Lower lobe of right lung (tissue), 2 donors: Measurements from ENCODE around the gene ADD2. TPM values are rescaled to one million over a fixed set of nuclear protein-coding genes. Genes with fewer than 3 reads are reported as not detected.
"Not testable (repeated sequence)": the region's sequence is repeated elsewhere in the genome, so short reads cannot be mapped to it uniquely, and the experiment has no call there.

Experiments
- ATAC-seq, 2 donors: fragments of 200-7000 bp; cut with Tn5 transposase; one replicate each; pipeline ENCODE4 v1.9.1; 2020 to 2022; ENCODE audit warnings: mild to moderate bottlenecking in 2 of 2, moderate library complexity in 2 of 2
- DNase-seq: peaks from one replicate; pipeline ENCODE4 v3.0.0-alpha.2; 2020
- H3K27ac ChIP-seq: fragments of 200-600 bp; one replicate; pipeline ENCODE4 v1.8.0; 2022
- H3K27me3 ChIP-seq: fragments of 200-600 bp; one replicate; pipeline ENCODE4 v1.8.0; 2022; ENCODE audit warnings: low read depth
- H3K36me3 ChIP-seq: fragments of 200-600 bp; one replicate; pipeline ENCODE4 v1.8.0; 2022; ENCODE audit warnings: mild to moderate bottlenecking
- H3K4me1 ChIP-seq: fragments of 200-600 bp; one replicate; pipeline ENCODE4 v1.8.0; 2022
- H3K4me3 ChIP-seq: fragments of 200-600 bp; one replicate; pipeline ENCODE4 v1.8.0; 2022; ENCODE audit warnings: mild to moderate bottlenecking
- H3K9me3 ChIP-seq: fragments of 200-600 bp; one replicate; pipeline ENCODE4 v1.8.0; 2022
- CTCF ChIP-seq: fragments of 200-600 bp; IDR thresholded peaks from one replicate; pipeline ENCODE4 v1.8.0; 2022; ENCODE audit warnings: antibody characterized with exemption, mild to moderate bottlenecking
- intact Hi-C: fragments of 100-400 bp; cut with DNase I; formaldehyde crosslinking; loops from one replicate; pipeline ENCODE4 v1.11.0; 2022
- total RNA-seq: library from RNA; stranded (reverse); fragmentation: NEBNext Ultra II Directional; extraction: Animal tissue kit (Norgen Biotek cat#: 25700); gene quantifications from one replicate; pipeline ENCODE4 v1.2.1, GENCODE V29; 2021
- donor health status: DM: no; HTN: yes; CAD: no; lungs with severe emphysema.

Gene ADD2
- total RNA-seq, 1 donor from 2014 or later, result 2.1 TPM

GRCh38 chr2:70799706-70800105, 31.7 kb upstream of the ADD2 start:
- H3K9me3 ChIP-seq, result no peaks in the 10 kb centered on the region
- TF ChIP-seq CTCF, result no peak
- DNase-seq, result no peak
- H3K4me1 ChIP-seq, result no peaks in the 10 kb centered on the region
- no peak overlapping the region for H3K4me3 ChIP-seq
- no peak overlapping the region for H3K27ac ChIP-seq
- no peaks in the 10 kb centered on the region for H3K27me3 ChIP-seq
- intact Hi-C loops, result no loop called here
- H3K36me3 ChIP-seq, result no peaks in the 10 kb centered on the region
- no peak for ATAC-seq

- H3K27me3 ChIP-seq, H3K4me1 ChIP-seq, H3K4me3 ChIP-seq, intact Hi-C loops, H3K36me3 ChIP-seq, H3K27ac ChIP-seq, DNase-seq, ATAC-seq, H3K9me3 ChIP-seq: not testable (repeated sequence)
Observed at GRCh38 chr2:70797996-70798395, 30.0 kb upstream of the ADD2 start.

GRCh38 chr2:70797506-70797905, 29.5 kb upstream of the ADD2 start:
- intact Hi-C loops, result no loop called here
- H3K4me3 ChIP-seq, result no peak overlapping the region
- H3K27ac ChIP-seq, result no peak overlapping the region
- peaks cover 11% of the 10 kb centered on the region for H3K27me3 ChIP-seq
- TF ChIP-seq CTCF, result no peak
- peak in 1 of 2 donors; percentile 18 for ATAC-seq
- no peaks in the 10 kb centered on the region for H3K9me3 ChIP-seq
- H3K4me1 ChIP-seq, result peaks cover 3% of the 10 kb centered on the region
- H3K36me3 ChIP-seq, result no peaks in the 10 kb centered on the region
- no peak for DNase-seq

- Histone ChIP-seq H3K4me1 (peaks cover 3% of the 10 kb centered on the region), H3K36me3 (no peaks in the 10 kb centered on the region), H3K9me3 (no peaks in the 10 kb centered on the region), H3K4me3 (no peak overlapping the region), H3K27me3 (peaks cover 14% of the 10 kb centered on the region), H3K27ac (no peak overlapping the region)
- TF ChIP-seq CTCF, result no peak
- DNase-seq, result no peak
- intact Hi-C loops, result no loop called here
- ATAC-seq, result no peak
Observed at GRCh38 chr2:70796262-70796661, 28.3 kb upstream of the ADD2 start.

- intact Hi-C loops, result no loop called here
- DNase-seq, result no peak
Observed at GRCh38 chr2:70795164-70795995, 27.4 kb upstream of the ADD2 start.

More at GRCh38 chr2:70795164-70795995, 27.4 kb upstream of the ADD2 start:
- no peaks in the 10 kb centered on the region for H3K9me3 ChIP-seq
- peaks cover 22% of the 10 kb centered on the region for H3K27me3 ChIP-seq
- H3K27ac ChIP-seq, result no peak overlapping the region
- H3K4me3 ChIP-seq, result no peak overlapping the region
- H3K36me3 ChIP-seq, result no peaks in the 10 kb centered on the region
- TF ChIP-seq CTCF, result no peak
- no peak for ATAC-seq
- peaks cover 6% of the 10 kb centered on the region for H3K4me1 ChIP-seq
